ENCODE results near the gene AP2M1.

AP2M1 gene

GRCh38 chr3:184228376-184229137, 53.9 kb downstream of the AP2M1 start:
- DNase-seq (ENCODE audit: low read depth) = no peak

GRCh38 chr3:184229394-184230080, 54.9 kb downstream of the AP2M1 start, which contains the start of gene VWA5B2:
TSS of gene VWA5B2 (plus strand) at chr3:184229585. CDS start at chr3:184230529, 944 bp downstream.
- no peak for DNase-seq (ENCODE audit: low read depth)

- DNase-seq (ENCODE audit: low read depth) = no peak
Measured at GRCh38 chr3:184230081-184230602, 55.5 kb downstream of the AP2M1 start.

- DNase-seq (ENCODE audit: low read depth) = no peak
Measured at GRCh38 chr3:184230603-184231528, 56.2 kb downstream of the AP2M1 start.

- no peak for DNase-seq (ENCODE audit: low read depth)
Measured at GRCh38 chr3:184231671-184232070, 57.0 kb downstream of the AP2M1 start.

- no peak for DNase-seq (ENCODE audit: low read depth)
Measured at GRCh38 chr3:184233127-184233843, 58.6 kb downstream of the AP2M1 start.

All from HS-27A (cell line).